EL (cell line): ENCODE data around the gene HYDIN.

ENCODE experiments used
- DNase-seq: peaks from one replicate; pipeline ENCODE4 v3.0.0-alpha.2; 2016

Gene HYDIN

GRCh38 chr16:70784692-70785555 is 445.6 kb downstream of the HYDIN start:
- DNase-seq, result no peak

DNA sequence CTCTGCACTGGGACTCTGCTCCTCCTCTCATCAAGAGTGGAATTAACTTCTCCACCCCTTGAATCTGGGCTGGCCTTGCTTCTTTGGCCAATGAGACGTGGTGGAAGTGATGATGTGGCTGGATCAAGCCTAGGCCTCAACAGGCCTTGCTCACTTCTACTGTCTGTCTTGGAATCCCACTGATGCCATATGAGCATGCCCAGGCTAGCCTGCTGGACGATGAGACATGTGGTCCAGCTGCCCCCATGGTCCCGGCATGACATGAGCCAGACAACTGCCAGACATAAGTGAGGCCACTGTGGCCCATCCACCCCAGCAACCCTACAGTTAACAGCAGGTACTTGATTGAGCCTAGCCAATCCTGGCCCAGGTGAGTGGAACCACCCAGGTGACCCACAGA is 448.3 kb downstream of the HYDIN start:
- no peak for DNase-seq

DNA sequence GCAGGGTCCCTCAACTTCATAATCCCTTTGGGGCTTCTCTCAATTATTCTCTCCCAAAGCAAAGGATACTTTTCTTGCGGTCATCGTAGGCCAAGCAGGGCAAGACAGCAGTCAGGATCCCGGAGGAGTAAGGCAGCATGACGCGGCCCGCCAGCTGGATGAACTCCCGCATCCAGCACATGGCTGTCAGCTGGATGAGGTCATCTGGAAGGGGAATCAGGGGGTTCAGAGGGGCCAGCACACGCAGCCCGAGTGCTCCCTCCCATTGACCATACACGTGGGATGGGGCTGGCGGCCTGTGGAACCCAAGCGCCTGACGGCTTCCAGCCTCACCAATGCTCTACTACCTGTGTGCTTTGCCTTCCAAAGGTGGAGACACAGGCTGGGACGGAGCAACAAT is 448.7 kb downstream of the HYDIN start:
- DNase-seq, result no peak

- no peak for DNase-seq
These were observed 450.0 kb downstream of the HYDIN start for GRCh38 chr16:70780546-70780945.

- DNase-seq, result no peak
These were observed 451.2 kb downstream of the HYDIN start for GRCh38 chr16:70779361-70779760.

DNA sequence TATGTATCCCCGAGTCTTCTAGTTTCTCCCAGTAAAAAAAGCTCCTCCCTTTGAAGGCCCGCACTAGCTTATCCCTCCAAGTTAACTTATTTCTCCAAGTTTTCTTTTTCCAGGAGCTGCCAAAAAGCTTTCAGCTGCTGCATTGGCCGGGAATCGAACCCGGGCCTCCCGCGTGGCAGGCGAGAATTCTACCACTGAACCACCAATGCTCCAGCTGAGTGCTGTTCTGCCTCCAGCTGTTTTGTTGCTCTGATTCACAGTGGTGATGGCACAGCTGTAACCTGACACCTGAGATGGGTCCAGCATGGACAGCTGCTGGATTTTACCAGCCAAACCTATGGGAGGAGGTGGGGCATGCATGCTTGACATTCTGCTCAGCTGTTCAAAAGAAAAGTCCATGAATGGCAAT is 451.6 kb downstream of the HYDIN start:
- peak; percentile 76 for DNase-seq

DNA sequence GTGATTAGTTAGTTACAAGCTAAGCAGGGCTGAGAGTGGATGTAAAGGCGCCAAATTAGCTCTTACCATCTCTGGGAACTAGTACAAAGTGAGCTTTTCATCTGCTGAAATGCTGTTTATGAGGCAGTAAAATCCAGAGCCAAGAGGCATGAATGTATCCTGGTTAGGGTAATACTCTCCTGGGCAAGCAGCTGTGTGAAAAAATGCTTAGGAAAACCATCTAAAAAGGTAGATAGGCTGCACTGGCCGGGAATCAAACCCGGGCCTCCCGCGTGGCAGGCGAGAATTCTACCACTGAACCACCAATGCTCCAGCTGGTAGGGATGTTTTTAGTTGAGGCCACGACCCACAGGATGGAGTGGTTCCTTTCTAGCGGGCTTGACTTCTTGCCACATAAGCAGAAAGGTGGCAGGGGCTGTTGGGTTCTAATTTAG is 452.5 kb downstream of the HYDIN start:
- peak; percentile 18 for DNase-seq

GRCh38 chr16:70777496-70777895 is 453.0 kb downstream of the HYDIN start:
- DNase-seq, result no peak

GRCh38 chr16:70775399-70775798 is 455.1 kb downstream of the HYDIN start:
- DNase-seq, result no peak

- DNase-seq, result no peak
These were observed 456.3 kb downstream of the HYDIN start for GRCh38 chr16:70774261-70774660.

DNA sequence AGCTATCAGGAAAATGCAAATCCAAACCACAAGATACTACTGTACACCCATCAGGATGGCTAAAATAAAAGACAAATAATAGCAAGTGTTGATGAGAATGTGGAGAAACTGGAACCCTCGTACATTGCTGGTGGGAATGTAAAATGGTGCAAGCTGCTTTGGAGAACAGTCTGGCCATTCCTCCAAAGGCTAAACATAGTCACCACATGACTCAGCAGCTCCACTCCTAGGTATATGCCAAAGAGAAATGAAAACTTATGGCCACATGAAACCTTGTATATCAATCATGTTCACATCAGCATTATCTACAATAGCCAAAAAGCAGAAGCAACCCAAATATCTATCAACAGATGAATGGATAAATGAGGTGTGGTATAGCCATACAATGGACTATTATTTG is 458.0 kb downstream of the HYDIN start:
- DNase-seq, result peak; percentile 51

DNA sequence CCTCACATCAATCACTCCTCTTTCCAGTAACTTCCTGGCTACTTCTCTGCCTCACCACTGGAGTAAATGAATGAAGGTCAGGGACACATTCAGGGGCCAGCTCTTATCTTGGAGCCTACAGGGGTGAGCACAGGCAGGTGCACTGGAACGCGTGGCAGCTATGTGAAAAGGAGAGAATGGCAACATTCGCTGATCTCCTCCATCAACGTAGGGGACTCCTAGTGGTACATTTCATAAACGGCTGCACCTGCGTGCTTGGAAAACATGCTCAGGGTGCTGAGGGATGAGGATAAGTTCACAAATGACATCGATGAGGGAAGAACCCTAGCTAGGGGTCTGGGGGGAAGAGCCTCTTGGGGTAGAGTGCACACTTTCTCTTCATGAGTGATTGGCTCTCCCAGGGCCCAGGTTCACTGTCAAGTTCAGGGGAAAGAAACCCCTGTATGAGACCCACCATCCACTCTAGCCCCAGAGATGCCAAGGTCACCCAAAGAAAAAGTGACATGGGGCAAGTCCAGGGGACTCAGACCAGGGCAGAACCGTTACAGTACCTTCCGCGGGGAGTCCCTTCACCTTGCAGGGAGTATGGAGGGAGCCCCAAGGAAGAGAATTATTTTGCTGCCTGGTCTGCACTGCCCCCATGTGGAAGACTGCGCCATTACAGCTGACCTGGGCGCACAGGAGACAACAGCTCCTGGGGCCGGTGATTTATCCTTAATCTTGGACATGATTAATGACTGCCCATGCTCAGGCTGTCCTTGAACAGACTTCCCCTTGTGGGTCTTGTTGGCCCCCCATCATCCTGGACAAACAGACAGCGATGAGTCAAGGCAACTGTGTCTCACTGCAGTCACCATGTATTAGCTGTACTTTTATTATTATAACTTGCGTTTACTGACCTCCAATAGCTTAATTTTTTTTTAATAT is 459.6 kb downstream of the HYDIN start:
- DNase-seq, result peak; percentile 68

GRCh38 chr16:70770291-70770625 is 460.3 kb downstream of the HYDIN start:
- DNase-seq, result no peak

GRCh38 chr16:70769761-70770160 is 460.8 kb downstream of the HYDIN start:
- no peak for DNase-seq

DNA sequence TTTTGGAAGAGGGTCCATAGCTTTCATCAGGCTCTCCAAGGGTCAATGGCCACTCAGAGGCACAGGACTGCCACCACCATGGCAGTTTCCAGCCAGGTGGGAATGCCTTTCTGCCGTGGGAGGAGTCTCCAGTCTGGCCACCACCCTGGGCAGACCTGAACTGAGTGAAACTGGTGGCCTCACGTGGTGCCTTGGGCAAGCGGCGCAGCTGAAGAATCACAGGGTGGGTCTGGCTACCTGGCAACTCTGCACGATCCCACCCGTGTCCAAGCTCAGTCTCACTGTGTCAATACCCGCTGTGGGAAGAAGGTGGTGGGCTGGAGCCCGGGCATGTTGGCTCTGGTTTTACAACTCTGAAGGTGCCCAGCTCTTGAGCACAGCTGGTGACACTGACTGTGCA is 461.4 kb downstream of the HYDIN start:
- DNase-seq, result no peak

DNA sequence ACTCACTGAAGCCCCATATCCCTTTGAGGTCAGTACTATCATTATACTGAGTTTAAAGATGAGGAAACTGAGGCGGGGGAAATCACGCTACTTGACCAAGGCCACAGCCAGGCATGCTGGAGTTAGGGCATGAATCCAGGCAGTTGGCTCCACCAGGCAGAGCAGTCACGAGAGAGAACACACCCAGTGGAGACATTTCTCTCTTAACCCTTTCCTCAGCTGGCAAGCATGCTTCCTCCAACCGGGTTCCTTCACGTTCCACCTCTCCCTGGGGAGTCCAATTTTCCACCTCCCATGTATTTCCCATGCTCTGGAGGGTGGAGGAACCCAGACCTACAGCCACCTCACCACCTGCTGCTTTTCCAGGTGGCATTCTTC is 462.3 kb downstream of the HYDIN start:
- DNase-seq, result no peak

DNA sequence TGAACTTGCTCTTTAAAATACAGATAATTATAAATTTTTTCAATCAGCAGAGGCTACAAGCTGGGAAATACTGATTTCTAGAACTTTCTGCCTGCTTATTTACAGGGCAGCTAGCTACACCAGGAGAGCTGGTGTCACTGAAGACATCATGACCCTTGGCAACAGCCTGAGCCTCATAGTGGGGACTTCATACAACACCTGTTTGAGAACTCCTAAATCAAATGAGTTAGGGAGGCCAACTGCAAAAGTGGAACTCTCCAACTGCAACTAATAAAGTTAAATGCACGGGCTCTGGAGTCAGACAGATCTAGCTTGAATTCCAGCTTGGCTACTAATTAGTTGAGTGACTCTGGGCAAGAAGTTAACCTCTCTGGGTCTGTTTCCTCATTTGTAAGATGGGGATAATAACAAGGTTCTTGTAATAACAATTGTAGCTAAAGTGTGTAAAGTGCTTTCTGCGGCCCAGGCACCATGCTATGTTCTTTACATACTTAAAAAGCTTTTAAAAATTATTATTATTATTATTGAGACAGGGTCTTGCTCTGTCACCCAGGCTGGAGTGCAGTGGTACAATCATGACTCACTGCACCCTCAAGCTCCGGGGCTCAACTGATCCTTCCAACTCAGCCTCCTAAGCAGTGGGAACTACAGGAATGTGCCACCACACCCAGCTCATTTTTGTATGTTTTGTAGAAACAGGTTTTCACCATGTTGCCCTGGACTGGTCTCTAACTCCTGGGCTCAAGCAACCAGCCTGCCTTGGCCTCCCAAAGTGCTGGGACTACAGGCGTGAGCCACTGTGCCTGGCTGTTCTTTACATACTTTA is 462.9 kb downstream of the HYDIN start:
- DNase-seq, result peak; percentile 70

DNA sequence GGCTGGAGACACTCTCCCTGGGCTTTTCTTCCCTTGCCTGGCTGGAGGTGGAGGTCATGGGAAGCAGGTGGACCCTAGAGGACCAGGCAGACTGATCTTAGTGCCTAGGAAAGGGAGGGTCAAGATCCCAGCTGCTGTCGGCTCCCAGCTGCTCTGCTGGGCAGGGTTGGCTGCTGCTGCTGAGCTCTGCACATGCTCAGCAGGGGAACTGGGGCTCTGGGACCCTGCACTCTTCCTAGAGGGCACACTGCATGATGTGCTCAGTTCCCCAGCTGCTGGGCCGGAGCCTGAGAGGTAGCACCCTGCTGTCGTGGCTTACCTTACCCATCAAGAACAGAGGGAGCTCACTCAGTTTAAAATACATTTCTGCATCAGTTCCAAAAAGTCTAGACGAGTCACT is 463.9 kb downstream of the HYDIN start:
- no peak for DNase-seq

GRCh38 chr16:70766176-70766575 is 464.3 kb downstream of the HYDIN start:
- no peak for DNase-seq

DNA sequence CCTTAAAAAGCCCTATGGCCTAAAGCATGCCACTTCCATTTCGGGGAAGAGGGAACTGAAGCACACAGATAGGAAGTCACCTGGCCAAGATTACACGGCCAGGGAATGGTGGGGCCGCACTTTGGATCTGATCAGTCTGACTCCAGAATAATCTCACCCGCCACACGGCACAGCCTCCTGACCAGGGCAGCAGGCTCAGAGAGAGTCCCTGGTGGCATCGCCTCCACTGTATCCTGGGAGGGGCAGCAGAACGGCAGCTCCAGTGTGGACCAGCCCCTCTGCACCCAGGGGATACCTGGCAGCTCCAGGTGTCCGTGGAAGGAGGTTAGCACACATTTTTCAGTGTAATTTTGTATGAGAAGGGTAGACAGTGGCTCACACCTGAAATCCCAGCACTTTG is 465.0 kb downstream of the HYDIN start:
- no peak for DNase-seq

- no peak for DNase-seq
These were observed 465.9 kb downstream of the HYDIN start for GRCh38 chr16:70764632-70765031.

- no peak for DNase-seq
These were observed 470.3 kb downstream of the HYDIN start for GRCh38 chr16:70760221-70760620.

GRCh38 chr16:70759666-70760065 is 470.9 kb downstream of the HYDIN start:
- DNase-seq, result no peak
